H1 (cell line): ENCODE data around the gene KLK8. TPM values are rescaled to one million over a fixed set of nuclear protein-coding genes. Genes with fewer than 3 reads are reported as not detected.
A peak's percentile ranks its signal among the peaks of the same experiment; 100 is the strongest.

ENCODE experiments used
- CTCF ChIA-PET: fragments of 300-600 bp; sonication (Branson Sonifier 250); formaldehyde crosslinking; loops from one replicate; lab custom pipeline; 2021; ENCODE audit not compliant: partially characterized antibody; lab: Charles Lee
- POLR2A ChIA-PET: fragments of 300-600 bp; sonication (Branson Sonifier 250); formaldehyde crosslinking; loops from one replicate; lab custom pipeline; 2021; ENCODE audit warnings: inconsistent platforms; ENCODE audit not compliant: partially characterized antibody; lab: Charles Lee
- DNase-seq, 2 experiments: peaks; one replicate each; pipeline versions ENCODE4 v3.0.0 to v3.0.0-alpha.2; 2010 to 2022; ENCODE audit warnings: low spot score in 2 of 2, low read depth in 1 of 2, mixed read lengths in 1 of 2
- FAIRE-seq: peaks from 2 replicates; lab custom pipeline; 2011; peaks lifted over from hg19 to GRCh38; lab: Jason Lieb, UNC
- H2AFZ ChIP-seq: 2 replicates; pipeline ENCODE4 v1.8.1; 2012; ENCODE audit warnings: low read length, inconsistent platforms
- H2AK5ac ChIP-seq: 2 replicates; pipeline ENCODE4 v1.6.1; 2013; ENCODE audit warnings: low read depth, low read length
- H2BK120ac ChIP-seq: replicated peaks from 2 replicates; pipeline ENCODE3; 2013; ENCODE audit warnings: low read depth, low read length, inconsistent platforms
- H2BK12ac ChIP-seq: 2 replicates; pipeline ENCODE4 v1.6.1; 2013; ENCODE audit warnings: low read depth, low read length
- H2BK15ac ChIP-seq: 2 replicates; pipeline ENCODE4 v1.6.1; 2013; ENCODE audit warnings: low read length
- H2BK20ac ChIP-seq: 2 replicates; pipeline ENCODE4 v1.6.1; 2013; ENCODE audit warnings: low read length
- H2BK5ac ChIP-seq: 2 replicates; pipeline ENCODE4 v1.6.1; 2013; ENCODE audit warnings: low read depth, low read length
- H3K14ac ChIP-seq: 2 replicates; pipeline ENCODE4 v1.6.1; 2013; ENCODE audit warnings: inconsistent platforms; ENCODE audit not compliant: insufficient read length
- H3K18ac ChIP-seq: 2 replicates; pipeline ENCODE4 v1.6.1; 2013; ENCODE audit warnings: low read length; ENCODE audit errors: extremely low read depth
- H3K23ac ChIP-seq: 2 replicates; pipeline ENCODE4 v1.6.1; 2013; ENCODE audit warnings: inconsistent platforms; ENCODE audit not compliant: insufficient read length
- H3K23me2 ChIP-seq: 2 replicates; pipeline ENCODE4 v1.6.1; 2013; ENCODE audit warnings: low read depth, low read length
- H3K27ac ChIP-seq: 2 replicates; pipeline ENCODE4 v1.6.1; 2011; ENCODE audit warnings: low read depth, low read length, inconsistent platforms
- H3K27me3 ChIP-seq, 4 experiments: replicated peaks in 1 of 4; 1 replicate in 1 of 4; 2 replicates in 3 of 4; pipeline versions ENCODE4 v1.6.1 to v1.8.1; 2011 to 2013; ENCODE audit warnings: low read length in 3 of 4, mild to moderate bottlenecking in 3 of 4, inconsistent platforms in 2 of 4, mixed read lengths in 2 of 4, moderate library complexity in 1 of 4; ENCODE audit not compliant: control insufficient read depth in 3 of 4, insufficient read depth in 3 of 4; ENCODE audit errors: extremely low read depth in 1 of 4
- H3K36me3 ChIP-seq, 4 experiments: 2 replicates each; pipeline versions ENCODE4 v1.6.1 to v1.8.1; 2011 to 2013; ENCODE audit warnings: mild to moderate bottlenecking in 4 of 4, low read length in 3 of 4, moderate library complexity in 2 of 4, control low read depth in 1 of 4, inconsistent platforms in 1 of 4; ENCODE audit not compliant: insufficient read depth in 4 of 4, control insufficient read depth in 2 of 4
- H3K4ac ChIP-seq: replicated peaks from 2 replicates; pipeline ENCODE3; 2013; ENCODE audit warnings: low read length, low read depth, mixed read lengths, inconsistent platforms; ENCODE audit not compliant: insufficient read length
- H3K4me1 ChIP-seq, 4 experiments: replicated peaks in 1 of 4; 1 replicate in 1 of 4; 2 replicates in 3 of 4; pipeline versions ENCODE4 v1.6.1 to v1.8.1; 2011 to 2013; ENCODE audit warnings: low read length in 3 of 4, inconsistent platforms in 2 of 4, mixed read lengths in 1 of 4; ENCODE audit not compliant: insufficient read depth in 4 of 4, control insufficient read depth in 3 of 4
- H3K4me2 ChIP-seq, 2 experiments: 2 replicates each; pipeline versions ENCODE4 v1.6.1 to v1.8.1; 2011 to 2013; ENCODE audit warnings: low read depth in 2 of 2, low read length in 2 of 2, control low read depth in 1 of 2, inconsistent platforms in 1 of 2, mild to moderate bottlenecking in 1 of 2; ENCODE audit not compliant: insufficient read depth in 1 of 2
- H3K4me3 ChIP-seq, 4 experiments: fragments of 200-600, 300-600 bp in 1 of 4; sonication (generic), shearing (Covaris generic), sonication (Bioruptor Twin) in 1 of 4; 2 replicates each; pipeline versions ENCODE4 v1.5.1 to v1.8.1; 2011 to 2016; ENCODE audit warnings: low read length in 4 of 4, low read depth in 3 of 4, control low read depth in 2 of 4, inconsistent platforms in 2 of 4, mild to moderate bottlenecking in 2 of 4, mixed read lengths in 1 of 4, moderate library complexity in 1 of 4; ENCODE audit not compliant: insufficient read depth in 2 of 4; ENCODE audit errors: extremely low read depth in 1 of 4
- H3K56ac ChIP-seq: replicated peaks from 2 replicates; pipeline ENCODE3; 2013; ENCODE audit warnings: low read depth, mild to moderate bottlenecking, mixed read lengths, low read length, inconsistent platforms; ENCODE audit not compliant: insufficient read length
- H3K79me1 ChIP-seq: 2 replicates; pipeline ENCODE4 v1.6.1; 2013; ENCODE audit warnings: low read depth, low read length, control low read depth
- H3K79me2 ChIP-seq, 2 experiments: 2 replicates each; pipeline versions ENCODE4 v1.6.1 to v1.8.1; 2012 to 2013; ENCODE audit warnings: low read length in 2 of 2, mild to moderate bottlenecking in 2 of 2, inconsistent platforms in 1 of 2; ENCODE audit not compliant: insufficient read depth in 2 of 2, control insufficient read depth in 1 of 2
- H3K9ac ChIP-seq, 4 experiments: replicated peaks in 1 of 4; 1 replicate in 1 of 4; 2 replicates in 3 of 4; pipeline versions ENCODE4 v1.6.1 to v1.8.1; 2011 to 2013; ENCODE audit warnings: low read depth in 3 of 4, low read length in 3 of 4, control low read depth in 2 of 4, mild to moderate bottlenecking in 2 of 4, moderate library complexity in 2 of 4, inconsistent platforms in 1 of 4; ENCODE audit errors: extremely low read depth in 1 of 4
- H3K9me3 ChIP-seq, 2 experiments: 2 replicates each; pipeline versions ENCODE4 v1.6.1 to v1.8.1; 2012 to 2013; ENCODE audit warnings: mild to moderate bottlenecking in 2 of 2, moderate library complexity in 2 of 2, control low read depth in 1 of 2, inconsistent platforms in 1 of 2, low read depth in 1 of 2, low read length in 1 of 2, mixed read lengths in 1 of 2; ENCODE audit not compliant: insufficient read depth in 2 of 2
- H4K20me1 ChIP-seq, 2 experiments: replicated peaks in 1 of 2; 2 replicates each; pipeline versions ENCODE3 to v1.8.1; 2011 to 2013; ENCODE audit warnings: inconsistent platforms in 2 of 2, low read length in 2 of 2, mild to moderate bottlenecking in 1 of 2; ENCODE audit not compliant: insufficient read depth in 2 of 2, control insufficient read depth in 1 of 2
- H4K5ac ChIP-seq: 2 replicates; pipeline ENCODE4 v1.6.1; 2013; ENCODE audit warnings: low read length, low read depth, mixed read lengths, inconsistent platforms; ENCODE audit not compliant: insufficient read length
- H4K8ac ChIP-seq: 2 replicates; pipeline ENCODE4 v1.8.0; 2013; ENCODE audit warnings: mild to moderate bottlenecking, moderate library complexity, low read length, inconsistent platforms; ENCODE audit not compliant: insufficient read depth; ENCODE audit errors: extremely low read depth
- H4K91ac ChIP-seq: replicated peaks from 2 replicates; pipeline ENCODE3; 2013; ENCODE audit warnings: low read length, mixed read lengths, inconsistent platforms; ENCODE audit not compliant: insufficient read length
- EGR1 ChIP-seq: IDR thresholded peaks from 2 replicates; pipeline ENCODE4 v1.6.1; 2011; ENCODE audit warnings: low read depth, low read length, borderline replicate concordance
- KDM4A ChIP-seq: IDR thresholded peaks from one replicate; pipeline ENCODE4 v1.7.1; 2012; ENCODE audit warnings: low read depth, mild to moderate bottlenecking, moderate library complexity, low read length, inconsistent platforms; ENCODE audit not compliant: severe bottlenecking
- WGBS, 2 experiments: shearing (Covaris generic) in 1 of 2; methylation state at CpG; one replicate each; pipeline versions ENCODE4 v1.1.6 to v1.1.7; 2013 to 2015; ENCODE audit warnings: low lambda C conversion rate in 2 of 2, mixed read lengths in 2 of 2, inconsistent platforms in 1 of 2, low coverage in 1 of 2, missing lambda C conversion rate in 1 of 2; ENCODE audit not compliant: insufficient replicate concordance in 2 of 2, insufficient coverage in 1 of 2, insufficient read length in 1 of 2; ENCODE audit errors: extremely low coverage in 1 of 2, missing lambda C conversion rate in 1 of 2; 5-methylcytosine and 5-hydroxymethylcytosine counted together
- polyA plus RNA-seq, 7 experiments: library from polyadenylated mRNA; depleted of rRNA in 3 of 7; stranded (reverse) in 5 of 7; unstranded in 2 of 7; fragments of >200 nt in 5 of 7; fragments of 200-250 nt in 2 of 7; gene quantifications; 1 replicate in 5 of 7; 2 replicates in 1 of 7; 4 replicates in 1 of 7; pipeline versions ENCODE4 v1.2.1 to v1.2.3, GENCODE V29; 2011 to 2013; ENCODE audit warnings: missing spikeins in 2 of 7, mixed read lengths in 2 of 7
- total RNA-seq: library from RNA; stranded (reverse); fragmentation: NEBNext Ultra II Directional; extraction: Animal tissue kit (Norgen Biotek cat#: 25700); gene quantifications from 2 replicates; pipeline ENCODE4 v1.2.1, GENCODE V29; 2021
- TF ChIP-seq, protein P1 (sequence below): IDR thresholded peaks from 2 replicates; pipeline ENCODE4 v1.6.1; 2012; ENCODE audit warnings: inconsistent platforms

The KLK8 gene
- total and polyA plus RNA-seq, 2 of the 8 experiments (the other 6 are each of a cell fraction or from before 2014, with no cell fraction given) = 2.9 to 3.6 TPM

DNA sequence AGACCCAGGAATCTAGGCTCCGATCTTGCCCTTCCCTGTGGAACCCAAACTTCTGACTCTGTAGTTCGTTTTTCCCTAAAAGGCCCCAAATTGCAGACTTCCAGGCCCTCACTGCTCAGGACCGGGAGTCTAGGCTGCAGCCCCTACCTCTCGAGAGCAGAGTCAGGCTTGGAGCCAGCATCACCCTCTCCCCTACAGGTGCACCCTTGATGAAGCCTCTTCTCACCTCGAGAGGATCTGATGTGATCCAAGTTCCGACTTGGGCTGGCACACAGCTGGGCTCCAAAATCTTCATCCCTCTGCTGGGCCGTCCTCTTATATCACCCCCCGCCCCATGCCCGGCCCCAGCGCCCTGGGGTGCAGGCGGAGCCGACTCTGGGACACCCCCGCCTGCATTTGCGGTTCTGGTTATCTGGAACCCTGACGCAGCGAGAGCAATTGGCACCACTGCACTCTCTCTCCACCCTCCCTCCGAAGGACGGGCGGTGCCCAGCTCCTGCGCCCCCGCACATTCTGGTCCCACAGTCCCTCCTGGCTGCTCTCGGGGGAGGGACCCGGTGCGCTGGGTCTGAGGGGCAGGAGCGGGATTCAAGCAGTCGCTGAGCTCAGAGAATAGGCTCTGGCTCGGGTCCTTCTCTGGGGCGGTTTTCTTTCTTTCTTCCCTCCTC is 17.6 kb downstream of the KLK8 start, which contains the start of gene KLK7:
Gene KLK7 (minus strand): TSS at position 293 of the 668 bp plus-strand sequence. CDS start 1,518 bp downstream, outside the sequence.
- Histone ChIP-seq H3K79me1 (no peaks in the 10 kb centered on the region), H2AFZ (peak within 1 kb of the TSS; percentile 73; the same call in 1 of the 2 replicates), H3K56ac (no peak within 1 kb of the TSS), H3K79me2 (no peaks in the 10 kb centered on the region), H3K4ac (peak within 1 kb of the TSS; percentile 69), H2BK5ac (no peak within 1 kb of the TSS), H3K27me3 (peaks cover 0 to 9% (median 1%) of the 10 kb centered on the region in 4 experiments; a peak in 3 of 7 replicates), H3K9me3 (no peaks in the 10 kb centered on the region), H3K23me2 (peaks cover 2% of the 10 kb centered on the region; the same call in 1 of the 2 replicates), H2BK12ac (0 out of 2 replicates have a peak within 1 kb of the TSS, but pooled peaks have one; percentile 60), H2AK5ac (no peak within 1 kb of the TSS), H3K4me2 (peak within 1 kb of the TSS; percentile 56 to 71), H3K27ac (no peak within 1 kb of the TSS), H4K5ac (peak within 1 kb of the TSS; percentile 31), H3K36me3 (no peaks in the 10 kb centered on the region; a peak in 2 of 8 replicates), H3K18ac (no peak within 1 kb of the TSS; the same call in 1 of the 2 replicates), H2BK15ac (no peak within 1 kb of the TSS), H4K91ac (no peak within 1 kb of the TSS), H3K14ac (no peak within 1 kb of the TSS), H2BK120ac (no peak within 1 kb of the TSS), H3K23ac (no peak within 1 kb of the TSS), H3K4me3 (peak within 1 kb of the TSS in 2 of 4 experiments; percentile 28 to 57; a peak in 5 of 8 replicates), H2BK20ac (no peak within 1 kb of the TSS), H4K8ac (no peak within 1 kb of the TSS), H4K20me1 (no peaks in the 10 kb centered on the region), H3K4me1 (peaks cover 0 to 20% (median 7%) of the 10 kb centered on the region in 4 experiments; a peak in 5 of 7 replicates), H3K9ac (no peak within 1 kb of the TSS)
- ChIA-PET CTCF (interaction anchor here (0.5 to 0.9 kb wide), 3 partner anchors 9 to 23 kb away, joined by 3 to 4 read pairs (median 3); no protein-coding TSS in a partner anchor), POLR2A (no interaction called here)
- DNase-seq (peak in 1 of 2 experiments; percentile 66), FAIRE-seq (no peak)
- TF ChIP-seq, protein P1, sequence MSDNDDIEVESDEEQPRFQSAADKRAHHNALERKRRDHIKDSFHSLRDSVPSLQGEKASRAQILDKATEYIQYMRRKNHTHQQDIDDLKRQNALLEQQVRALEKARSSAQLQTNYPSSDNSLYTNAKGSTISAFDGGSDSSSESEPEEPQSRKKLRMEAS = no peak
- TF ChIP-seq EGR1 = peak; percentile 64; the same call in 1 of the 2 replicates
- TF ChIP-seq KDM4A = peak; percentile 57
- WGBS, 2 experiments = 40% methylated on average over 22 of the region's 28 CpGs; no CpG with 5 or more reads in 1 of the 2 experiments
